ENCODE measurements around the gene PSPC1.
"Not testable (repeated sequence)": the region's sequence is repeated elsewhere in the genome, so short reads cannot be mapped to it uniquely, and the experiment has no call there.

The PSPC1 gene

DNA sequence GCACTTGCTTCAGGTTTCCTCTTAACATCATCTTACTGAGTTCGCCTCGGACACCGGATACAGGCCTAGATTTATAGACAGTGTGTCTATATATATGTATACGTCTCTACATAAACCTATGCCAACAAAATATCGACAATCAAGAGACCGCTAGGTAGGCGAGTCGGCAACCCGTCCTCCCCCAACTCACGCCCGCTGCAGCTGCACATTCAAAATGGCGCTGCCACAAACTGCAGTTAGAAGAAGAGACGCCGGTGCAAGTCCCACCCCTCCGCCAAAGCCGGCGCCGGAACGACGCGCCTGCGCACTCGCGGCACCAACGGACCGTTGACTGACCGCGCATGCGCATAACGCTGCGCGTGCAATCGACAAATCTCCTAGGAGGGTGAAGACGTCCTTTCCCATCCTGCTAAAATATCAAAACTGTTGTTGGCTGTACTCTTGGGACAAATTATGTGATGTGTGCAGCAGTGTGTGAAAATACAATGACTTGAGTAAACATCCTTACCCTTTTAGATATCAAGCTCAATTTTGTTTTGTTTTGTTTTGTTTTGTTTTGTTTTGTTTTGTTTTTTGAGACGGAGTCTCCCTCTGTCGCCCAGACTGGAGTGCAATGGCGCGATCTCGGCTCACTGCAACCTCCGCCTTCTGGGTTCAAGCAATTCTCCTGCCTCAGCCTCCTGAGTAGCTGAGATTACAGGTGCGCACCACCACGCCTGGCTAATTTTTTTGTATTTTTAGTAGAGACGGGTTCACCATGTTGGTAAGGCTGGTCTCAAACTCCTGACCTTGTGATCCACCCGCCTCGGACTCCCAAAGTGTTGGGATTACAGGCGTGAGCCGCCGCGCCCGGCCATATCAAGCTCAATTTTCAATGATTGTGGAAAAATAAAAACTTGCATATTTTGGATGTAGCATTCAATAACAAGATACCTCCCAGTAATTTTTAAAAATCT lies at the start of gene PSPC1:
PSPC1 (minus strand) TSS at position 219 of the 956 bp plus-strand sequence; CDS start at position 31, 188 bp downstream.
- peak; percentile 91 to 95 for DNase-seq

GRCh38 chr13:19822673-19823072 lies 39.9 kb upstream of the PSPC1 start:
- DNase-seq: no peak

GRCh38 chr13:19818223-19818842 lies 35.6 kb upstream of the PSPC1 start:
- DNase-seq: peak; percentile 32 to 49

DNA sequence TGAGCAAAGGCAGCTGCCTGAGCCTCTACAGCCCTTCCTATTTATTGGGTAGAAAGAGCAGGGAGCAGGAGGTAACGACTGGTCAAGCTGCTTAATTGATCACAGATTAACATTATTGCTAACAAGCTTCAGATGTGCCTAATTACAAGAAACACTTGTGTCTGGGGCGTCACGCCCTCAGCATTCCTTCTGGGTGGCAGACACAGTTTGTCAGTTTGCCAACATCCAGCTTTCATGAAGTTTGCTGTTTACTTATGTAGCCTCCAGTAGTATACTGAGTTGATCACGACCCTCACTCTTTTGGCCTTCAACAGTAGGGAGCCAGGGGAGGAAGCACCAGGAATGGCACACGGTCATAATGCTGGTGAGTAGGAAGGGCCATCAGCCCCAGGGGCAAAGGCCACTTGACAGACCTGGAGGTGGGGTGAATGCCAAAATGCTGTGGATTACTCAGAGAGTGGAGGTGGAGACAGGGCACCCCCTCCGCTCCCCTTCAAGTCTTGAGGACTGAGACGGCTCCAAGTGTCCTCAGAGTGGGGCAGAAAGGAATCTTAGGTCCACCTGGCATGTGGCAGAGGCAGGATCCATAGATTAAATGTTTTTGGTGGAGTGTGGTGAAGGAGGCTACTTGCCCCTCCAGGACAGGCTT lies 34.9 kb upstream of the PSPC1 start:
- DNase-seq: no peak

DNA sequence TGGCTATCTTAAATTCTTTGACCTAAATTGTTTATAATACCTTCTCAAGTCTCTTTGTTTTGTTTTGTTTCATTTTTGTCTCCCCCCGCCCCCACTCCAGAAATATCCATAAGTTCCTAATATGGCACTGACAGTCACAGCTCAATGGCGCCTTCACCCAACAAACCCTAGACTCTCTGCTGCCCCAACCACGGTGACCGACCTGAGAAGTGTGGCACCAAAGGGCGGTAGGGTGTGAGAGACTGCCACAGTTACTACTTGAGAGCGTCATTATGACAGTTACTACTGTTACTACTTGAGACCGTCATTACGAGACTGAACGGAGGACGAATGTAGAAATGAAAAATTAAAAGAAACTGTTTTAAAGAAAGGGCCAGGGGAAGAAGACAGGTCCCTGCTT lies 34.4 kb upstream of the PSPC1 start:
- no peak for DNase-seq

DNA sequence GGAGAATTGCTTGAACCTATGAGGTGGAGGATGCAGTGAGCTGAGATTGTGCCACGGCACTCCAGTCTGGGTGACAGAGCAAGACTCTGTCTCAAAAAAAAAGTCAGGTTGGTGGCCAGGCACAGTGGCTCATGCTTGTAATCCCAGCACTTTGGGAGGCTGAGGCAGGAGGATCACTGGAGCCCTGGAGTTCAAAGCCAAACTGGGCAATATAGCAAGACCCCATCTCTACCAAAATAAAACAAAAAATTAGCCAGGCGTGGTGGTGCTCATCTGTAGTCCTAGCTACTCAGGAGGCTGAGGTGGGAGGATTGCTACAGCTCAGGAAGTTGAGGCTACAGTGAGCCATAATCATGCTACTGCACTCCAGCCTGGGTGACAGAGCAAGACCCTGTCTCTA lies 33.1 kb upstream of the PSPC1 start:
- DNase-seq: not testable (repeated sequence)

- no peak for DNase-seq
Observed at GRCh38 chr13:19810996-19811881, 28.5 kb upstream of the PSPC1 start.

- no peak for DNase-seq
Observed at GRCh38 chr13:19810151-19810550, 27.4 kb upstream of the PSPC1 start.

DNA sequence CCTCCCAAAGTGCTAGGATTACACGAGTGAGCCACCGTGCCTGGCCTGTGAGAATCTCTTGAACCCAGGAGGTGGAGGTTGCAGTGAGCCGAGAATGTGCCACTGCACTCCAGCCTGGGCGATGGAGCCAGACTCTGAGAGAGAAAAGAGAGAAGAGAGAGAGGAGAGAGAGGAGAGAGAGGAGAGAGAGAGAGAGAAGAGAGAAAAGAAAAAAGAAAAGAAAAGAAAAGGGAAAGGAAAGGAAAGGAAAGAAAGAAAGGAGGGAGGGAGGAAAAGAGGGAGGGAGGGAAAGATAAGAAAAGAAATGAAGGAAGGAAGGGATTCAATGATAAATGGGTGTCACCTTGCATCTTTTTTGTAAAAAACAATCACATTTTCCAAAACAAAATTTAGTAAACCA lies 23.0 kb upstream of the PSPC1 start:
- DNase-seq: no peak

GRCh38 chr13:19795956-19796355 lies 13.2 kb upstream of the PSPC1 start:
- no peak for DNase-seq

GRCh38 chr13:19794631-19795030 lies 11.9 kb upstream of the PSPC1 start:
- no peak for DNase-seq

GRCh38 chr13:19791953-19792537 lies 9.3 kb upstream of the PSPC1 start:
- no peak for DNase-seq

DNA sequence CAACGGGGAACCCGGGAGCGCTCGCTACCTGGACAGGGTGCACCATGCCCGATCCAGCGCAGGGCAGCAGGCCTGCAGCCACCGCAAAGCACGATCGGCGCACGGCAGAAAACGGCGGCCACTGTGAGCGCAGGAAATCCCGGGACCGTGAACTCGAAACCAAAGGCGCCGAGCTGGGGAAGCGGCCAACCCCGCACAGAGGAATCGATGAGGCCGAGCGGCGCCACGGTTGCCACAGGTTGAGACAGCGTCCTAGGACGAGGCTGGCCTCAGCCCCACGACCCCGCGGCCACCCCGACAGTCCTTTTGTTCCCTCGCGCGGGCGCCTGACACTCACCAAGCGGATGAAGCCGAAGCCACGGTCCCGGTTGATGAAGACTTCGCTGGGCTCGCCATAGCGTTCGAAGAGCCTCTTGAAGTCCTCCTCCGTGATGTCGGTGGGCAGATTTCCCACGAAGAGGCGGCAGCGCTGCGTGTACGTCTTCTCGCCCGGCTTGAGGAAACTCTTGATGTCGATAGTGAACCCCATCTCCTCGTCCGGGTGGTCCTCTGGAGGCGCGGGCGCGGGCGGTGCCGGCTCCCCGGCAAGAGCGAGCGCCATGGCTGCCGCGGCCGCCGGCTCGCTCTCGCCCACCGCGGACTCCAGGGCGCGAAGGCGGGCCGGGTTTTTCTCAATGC lies 557 bp downstream of the PSPC1 start:
- peak; percentile 35 to 44 for DNase-seq

- DNase-seq: no peak
Observed at GRCh38 chr13:19781526-19781925, 1.2 kb downstream of the PSPC1 start.

- not testable (repeated sequence) for DNase-seq
Observed at GRCh38 chr13:19780753-19781418, 1.9 kb downstream of the PSPC1 start.

DNA sequence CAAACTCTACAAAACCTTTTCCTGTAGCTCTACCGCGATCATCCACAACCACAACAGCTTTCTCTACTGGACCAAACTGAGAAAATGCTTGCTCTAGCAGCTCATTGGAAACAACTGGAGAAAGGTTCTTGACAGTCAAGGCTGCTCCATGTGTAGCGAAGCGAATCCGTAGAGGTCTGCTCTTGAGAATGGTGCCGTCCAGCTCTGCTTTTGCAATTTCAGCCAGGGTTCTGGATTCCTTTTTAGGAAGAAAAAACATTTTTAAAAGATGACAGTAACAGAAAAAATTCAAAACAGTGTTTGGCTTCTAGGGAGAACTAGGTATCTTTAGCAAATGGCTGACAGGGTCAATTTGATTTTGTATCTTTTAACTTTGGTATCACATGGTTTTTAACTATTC lies 10.4 kb downstream of the PSPC1 start:
- DNase-seq: no peak

DNA sequence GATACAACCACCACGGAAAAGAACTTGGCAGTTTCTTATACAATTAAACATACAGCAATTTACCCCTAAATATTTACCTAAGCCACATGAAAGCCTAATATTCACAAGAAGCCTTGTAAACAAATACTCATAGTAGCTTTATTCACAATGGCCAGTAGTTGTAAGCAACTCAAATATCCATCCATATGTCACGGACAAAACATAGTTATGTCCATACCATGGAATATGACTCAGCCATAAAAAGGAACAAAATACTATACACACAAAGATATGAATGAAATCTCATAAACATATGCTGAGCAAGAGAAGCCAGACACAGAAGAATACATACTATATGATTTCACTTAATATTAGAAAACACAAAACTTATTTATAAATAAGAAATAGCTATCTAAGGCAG lies 12.9 kb downstream of the PSPC1 start:
- DNase-seq: no peak

- no peak for DNase-seq
Observed at GRCh38 chr13:19767966-19768365, 14.8 kb downstream of the PSPC1 start.

GRCh38 chr13:19766591-19766990 lies 16.2 kb downstream of the PSPC1 start:
- DNase-seq: no peak

GRCh38 chr13:19764237-19764636 lies 18.5 kb downstream of the PSPC1 start:
- DNase-seq: no peak

- no peak for DNase-seq
Observed at GRCh38 chr13:19763618-19764017, 19.1 kb downstream of the PSPC1 start.
